SK-N-MC (cell line): ENCODE measurements around the gene ABCB4.

ENCODE experiments used
- EZH2 ChIP-seq: fragments of 200-600 bp; sonication (generic); IDR thresholded peaks from one replicate; pipeline ENCODE4 v1.6.1; 2017; ENCODE audit warnings: antibody characterized with exemption
- FOXP2 ChIP-seq: optimal IDR thresholded peaks from 2 replicates; pipeline ENCODE3; 2011; ENCODE audit warnings: mild to moderate bottlenecking, moderate library complexity; ENCODE audit not compliant: insufficient read depth; ENCODE audit errors: extremely low read length, control extremely low read depth
- POLR2AphosphoS5 ChIP-seq: IDR thresholded peaks from 2 replicates; pipeline ENCODE4 v1.6.1; 2012; ENCODE audit warnings: mild to moderate bottlenecking, low read depth, low read length, borderline replicate concordance

- TF ChIP-seq EZH2: no peak
- TF ChIP-seq POLR2AphosphoS5: no peak
- no peak for TF ChIP-seq FOXP2
Measured at GRCh38 chr7:87480386-87480785, 4.9 kb upstream of the ABCB4 start.
